GM12878 (cell line): ENCODE measurements around the gene MYO9B. TPM values are rescaled to one million over a fixed set of nuclear protein-coding genes. Genes with fewer than 3 reads are reported as not detected.

Experiments
- CHD1 ChIP-seq: IDR thresholded peaks from 2 replicates; pipeline ENCODE4 v1.6.1; 2012; ENCODE audit warnings: low read depth, low read length, improper control_type of control experiment
- CHD4 ChIP-seq: fragments of 200-600 bp; sonication (generic); IDR thresholded peaks from 2 replicates; pipeline ENCODE4 v1.6.1; 2016; ENCODE audit warnings: mild to moderate bottlenecking
- ETV6 ChIP-seq, 2 experiments: fragments of 450-650 bp in 1 of 2; IDR thresholded peaks in 1 of 2; conservative IDR thresholded peaks in 1 of 2; 2 replicates each; pipeline ENCODE4 v1.6.1; 2014; ENCODE audit warnings: antibody characterized with exemption in 1 of 2, borderline replicate concordance in 1 of 2, low read depth in 1 of 2, mild to moderate bottlenecking in 1 of 2, moderate library complexity in 1 of 2
- FOS ChIP-seq: IDR thresholded peaks from 3 replicates; pipeline ENCODE4 v1.6.1; 2011; ENCODE audit warnings: borderline replicate concordance; ENCODE audit not compliant: insufficient read length; ENCODE audit errors: extremely low read depth
- IKZF2 ChIP-seq, 2 experiments: fragments of 450-650 bp; IDR thresholded peaks; 2 replicates each; pipeline ENCODE4 v1.6.1; 2017; ENCODE audit warnings: mild to moderate bottlenecking in 2 of 2, moderate library complexity in 2 of 2
- IRF4 ChIP-seq: IDR thresholded peaks from 2 replicates; pipeline ENCODE4 v1.6.1; 2011; ENCODE audit warnings: low read depth, low read length
- KAT2A ChIP-seq: conservative IDR thresholded peaks from 2 replicates; pipeline ENCODE4 v1.6.1; 2011; ENCODE audit warnings: low read depth, low read length; ENCODE audit not compliant: control insufficient read depth
- KLF5 ChIP-seq: fragments of 450-650 bp; IDR thresholded peaks from 2 replicates; pipeline ENCODE4 v1.6.1; 2014; ENCODE audit warnings: mild to moderate bottlenecking; ENCODE audit not compliant: partially characterized antibody
- LARP7 ChIP-seq: fragments of 450-650 bp; IDR thresholded peaks from 2 replicates; pipeline ENCODE4 v1.6.1; 2017; ENCODE audit warnings: mild to moderate bottlenecking
- MEF2A ChIP-seq: IDR thresholded peaks from 2 replicates; pipeline ENCODE4 v1.6.1; 2011; ENCODE audit warnings: low read depth, mild to moderate bottlenecking, low read length, moderate library complexity; ENCODE audit not compliant: insufficient read depth
- MYC ChIP-seq: IDR thresholded peaks from 2 replicates; pipeline ENCODE4 v1.6.1; 2011; ENCODE audit warnings: mild to moderate bottlenecking, low read length, moderate library complexity, inconsistent platforms; ENCODE audit not compliant: insufficient read depth, insufficient replicate concordance, insufficient read length, severe bottlenecking
- PAX5 ChIP-seq: IDR thresholded peaks from 2 replicates; pipeline ENCODE4 v1.6.1; 2011; ENCODE audit warnings: low read depth, low read length, borderline replicate concordance
- POLR2A ChIP-seq: IDR thresholded peaks from 2 replicates; pipeline ENCODE4 v1.6.1; 2011; ENCODE audit warnings: low read depth, mild to moderate bottlenecking, low read length
- POLR2AphosphoS5 ChIP-seq: IDR thresholded peaks from 2 replicates; pipeline ENCODE4 v1.6.1; 2011; ENCODE audit warnings: mild to moderate bottlenecking, low read length, inconsistent platforms
- RBBP5 ChIP-seq: fragments of 200-600 bp; sonication (generic); conservative IDR thresholded peaks from 2 replicates; pipeline ENCODE4 v1.6.1; 2016
- RCOR1 ChIP-seq: conservative IDR thresholded peaks from 2 replicates; pipeline ENCODE4 v1.6.1; 2012; ENCODE audit warnings: low read depth, low read length, improper control_type of control experiment
- RFX5 ChIP-seq: IDR thresholded peaks from 2 replicates; pipeline ENCODE4 v1.6.1; 2011; ENCODE audit warnings: low read depth, low read length, improper control_type of control experiment
- SMAD5 ChIP-seq: IDR thresholded peaks from 2 replicates; pipeline ENCODE4 v1.6.1; 2016; ENCODE audit warnings: antibody characterized with exemption, low read depth
- SMARCA5 ChIP-seq: fragments of 450-650 bp; IDR thresholded peaks from 2 replicates; pipeline ENCODE4 v1.6.1; 2017; ENCODE audit warnings: mild to moderate bottlenecking
- TCF12 ChIP-seq: IDR thresholded peaks from 2 replicates; pipeline ENCODE4 v1.6.1; 2011; ENCODE audit warnings: low read depth, mild to moderate bottlenecking, low read length
- ZNF217 ChIP-seq: fragments of 450-650 bp; IDR thresholded peaks from 2 replicates; pipeline ENCODE4 v1.6.1; 2017; ENCODE audit warnings: antibody characterized with exemption, mild to moderate bottlenecking
- ZNF24 ChIP-seq: fragments of 450-650 bp; IDR thresholded peaks from 2 replicates; pipeline ENCODE4 v1.6.1; 2017; ENCODE audit warnings: antibody characterized with exemption, mild to moderate bottlenecking
- polyA plus RNA-seq, 11 experiments: library from polyadenylated mRNA; depleted of rRNA in 4 of 11; unstranded in 6 of 11; stranded (reverse) in 5 of 11; fragments of >200 nt; fragmentation: Nextera tagmentation in 4 of 11; fragmentation: Illumina TruSeq in 1 of 11; extraction: Ambion mirVana in 4 of 11; extraction: Trizol in 1 of 11; gene quantifications; 1 replicate in 1 of 11; 2 replicates in 10 of 11; pipeline versions ENCODE4 v1.2.1 to v1.2.3, GENCODE V29; 2011 to 2016; ENCODE audit warnings: inconsistent platforms in 2 of 11, missing spikeins in 2 of 11, low read depth in 1 of 11
- total RNA-seq, 4 experiments: library from RNA; depleted of rRNA in 3 of 4; stranded (reverse); fragments of >200 nt in 3 of 4; fragmentation: Illumina TruSeq in 1 of 4; extraction: Trizol in 1 of 4; gene quantifications; 2 replicates each; pipeline versions ENCODE4 v1.2.1 to v1.2.3, GENCODE V29; 2013 to 2021
- TF ChIP-seq, protein P1 (sequence below): IDR thresholded peaks from 2 replicates; pipeline ENCODE4 v1.6.1; 2012; ENCODE audit warnings: improper control_type of control experiment, low read depth, low read length; ENCODE audit not compliant: insufficient replicate concordance
- TF ChIP-seq, protein P2 (sequence below): fragments of 450-650 bp; IDR thresholded peaks from 2 replicates; pipeline ENCODE4 v1.6.1; 2017; ENCODE audit warnings: antibody characterized with exemption, mild to moderate bottlenecking, moderate library complexity

Gene MYO9B
- total and polyA plus RNA-seq, 10 of the 15 experiments (the other 5 are each of a cell fraction or from before 2014, with no cell fraction given) = 5.4 to 165 (median 45.8) TPM

DNA sequence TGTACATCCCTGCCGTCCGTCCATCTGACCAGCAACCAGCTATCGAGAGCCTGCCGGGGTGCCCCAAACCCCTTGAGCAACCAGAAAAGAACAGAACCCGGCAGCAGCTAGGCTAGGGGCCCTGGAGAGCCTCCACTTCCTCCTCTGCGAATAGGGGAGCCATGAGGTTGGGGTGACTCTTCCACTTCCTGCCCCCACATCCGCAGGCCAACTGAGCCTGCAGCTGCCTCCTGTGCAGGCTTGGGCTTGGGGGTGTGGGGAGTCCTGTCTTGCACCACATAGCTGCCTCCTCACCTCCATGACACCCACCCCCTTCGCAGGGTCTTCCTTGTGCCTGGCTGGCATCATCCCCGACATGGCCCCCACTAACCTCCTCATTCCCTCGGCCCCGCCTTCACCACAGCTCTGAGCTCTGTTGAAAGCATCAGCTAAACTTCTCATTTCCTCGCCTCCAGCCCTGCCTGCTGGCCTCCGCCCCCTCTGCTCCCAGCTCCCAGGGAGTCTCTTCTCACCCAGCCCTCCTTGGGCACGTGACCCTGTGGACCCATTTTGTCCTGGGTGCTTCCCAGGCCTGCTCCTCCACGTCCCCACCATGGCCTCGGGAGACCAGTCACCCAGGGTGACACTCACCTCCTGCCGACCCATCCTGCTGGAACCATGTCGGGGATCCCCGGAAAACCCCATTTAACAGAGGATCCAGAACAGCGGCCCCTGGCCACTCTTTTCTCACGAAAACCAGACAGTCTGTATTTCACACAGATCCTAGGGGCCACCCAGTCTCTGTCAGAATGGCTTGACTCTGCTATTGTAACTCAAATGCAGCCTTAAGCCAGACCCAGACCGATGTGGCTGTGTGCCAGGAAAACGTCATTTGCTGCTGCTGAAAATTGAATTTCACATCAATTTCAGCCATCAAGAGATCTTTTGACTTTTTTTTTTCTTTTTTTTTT is 50.4 kb downstream of the MYO9B start (continued):
- TF ChIP-seq MEF2A = peak; percentile 53; the same call in 1 of the 2 replicates
- no peak for TF ChIP-seq CHD4
- TF ChIP-seq SMARCA5 = peak; percentile 82; the same call in 1 of the 2 replicates
- no peak for TF ChIP-seq ZNF217
- TF ChIP-seq CHD1 = no peak
- TF ChIP-seq RBBP5 = no peak; the same call in 1 of the 2 replicates
- no peak for TF ChIP-seq RFX5
- TF ChIP-seq FOS = no peak
- TF ChIP-seq SMAD5 = peak; percentile 4; the same call in 1 of the 2 replicates
- TF ChIP-seq IRF4 = no peak; the same call in 1 of the 2 replicates
- peak; percentile 87 for TF ChIP-seq TCF12
- TF ChIP-seq KAT2A = no peak
- peak in 1 of 2 experiments; percentile 92; a peak in 2 of 4 replicates for TF ChIP-seq ETV6 (conservative IDR thresholded peaks at IDR 0.05 in 1 of 2, IDR thresholded peaks at IDR 0.05 in 1 of 2; ENCODE audit: borderline replicate concordance in 1 of 2, low read depth in 1 of 2)
- TF ChIP-seq IKZF2 (IDR thresholded peaks at IDR 0.05) = peak; percentile 94 to 96
- TF ChIP-seq POLR2AphosphoS5 = peak; percentile 87
- TF ChIP-seq MYC = peak; percentile 83
- TF ChIP-seq, protein P1, sequence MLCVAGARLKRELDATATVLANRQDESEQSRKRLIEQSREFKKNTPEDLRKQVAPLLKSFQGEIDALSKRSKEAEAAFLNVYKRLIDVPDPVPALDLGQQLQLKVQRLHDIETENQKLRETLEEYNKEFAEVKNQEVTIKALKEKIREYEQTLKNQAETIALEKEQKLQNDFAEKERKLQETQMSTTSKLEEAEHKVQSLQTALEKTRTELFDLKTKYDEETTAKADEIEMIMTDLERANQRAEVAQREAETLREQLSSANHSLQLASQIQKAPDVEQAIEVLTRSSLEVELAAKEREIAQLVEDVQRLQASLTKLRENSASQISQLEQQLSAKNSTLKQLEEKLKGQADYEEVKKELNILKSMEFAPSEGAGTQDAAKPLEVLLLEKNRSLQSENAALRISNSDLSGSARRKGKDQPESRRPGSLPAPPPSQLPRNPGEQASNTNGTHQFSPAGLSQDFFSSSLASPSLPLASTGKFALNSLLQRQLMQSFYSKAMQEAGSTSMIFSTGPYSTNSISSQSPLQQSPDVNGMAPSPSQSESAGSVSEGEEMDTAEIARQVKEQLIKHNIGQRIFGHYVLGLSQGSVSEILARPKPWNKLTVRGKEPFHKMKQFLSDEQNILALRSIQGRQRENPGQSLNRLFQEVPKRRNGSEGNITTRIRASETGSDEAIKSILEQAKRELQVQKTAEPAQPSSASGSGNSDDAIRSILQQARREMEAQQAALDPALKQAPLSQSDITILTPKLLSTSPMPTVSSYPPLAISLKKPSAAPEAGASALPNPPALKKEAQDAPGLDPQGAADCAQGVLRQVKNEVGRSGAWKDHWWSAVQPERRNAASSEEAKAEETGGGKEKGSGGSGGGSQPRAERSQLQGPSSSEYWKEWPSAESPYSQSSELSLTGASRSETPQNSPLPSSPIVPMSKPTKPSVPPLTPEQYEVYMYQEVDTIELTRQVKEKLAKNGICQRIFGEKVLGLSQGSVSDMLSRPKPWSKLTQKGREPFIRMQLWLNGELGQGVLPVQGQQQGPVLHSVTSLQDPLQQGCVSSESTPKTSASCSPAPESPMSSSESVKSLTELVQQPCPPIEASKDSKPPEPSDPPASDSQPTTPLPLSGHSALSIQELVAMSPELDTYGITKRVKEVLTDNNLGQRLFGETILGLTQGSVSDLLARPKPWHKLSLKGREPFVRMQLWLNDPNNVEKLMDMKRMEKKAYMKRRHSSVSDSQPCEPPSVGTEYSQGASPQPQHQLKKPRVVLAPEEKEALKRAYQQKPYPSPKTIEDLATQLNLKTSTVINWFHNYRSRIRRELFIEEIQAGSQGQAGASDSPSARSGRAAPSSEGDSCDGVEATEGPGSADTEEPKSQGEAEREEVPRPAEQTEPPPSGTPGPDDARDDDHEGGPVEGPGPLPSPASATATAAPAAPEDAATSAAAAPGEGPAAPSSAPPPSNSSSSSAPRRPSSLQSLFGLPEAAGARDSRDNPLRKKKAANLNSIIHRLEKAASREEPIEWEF = peak; percentile 90
- TF ChIP-seq, protein P2, sequence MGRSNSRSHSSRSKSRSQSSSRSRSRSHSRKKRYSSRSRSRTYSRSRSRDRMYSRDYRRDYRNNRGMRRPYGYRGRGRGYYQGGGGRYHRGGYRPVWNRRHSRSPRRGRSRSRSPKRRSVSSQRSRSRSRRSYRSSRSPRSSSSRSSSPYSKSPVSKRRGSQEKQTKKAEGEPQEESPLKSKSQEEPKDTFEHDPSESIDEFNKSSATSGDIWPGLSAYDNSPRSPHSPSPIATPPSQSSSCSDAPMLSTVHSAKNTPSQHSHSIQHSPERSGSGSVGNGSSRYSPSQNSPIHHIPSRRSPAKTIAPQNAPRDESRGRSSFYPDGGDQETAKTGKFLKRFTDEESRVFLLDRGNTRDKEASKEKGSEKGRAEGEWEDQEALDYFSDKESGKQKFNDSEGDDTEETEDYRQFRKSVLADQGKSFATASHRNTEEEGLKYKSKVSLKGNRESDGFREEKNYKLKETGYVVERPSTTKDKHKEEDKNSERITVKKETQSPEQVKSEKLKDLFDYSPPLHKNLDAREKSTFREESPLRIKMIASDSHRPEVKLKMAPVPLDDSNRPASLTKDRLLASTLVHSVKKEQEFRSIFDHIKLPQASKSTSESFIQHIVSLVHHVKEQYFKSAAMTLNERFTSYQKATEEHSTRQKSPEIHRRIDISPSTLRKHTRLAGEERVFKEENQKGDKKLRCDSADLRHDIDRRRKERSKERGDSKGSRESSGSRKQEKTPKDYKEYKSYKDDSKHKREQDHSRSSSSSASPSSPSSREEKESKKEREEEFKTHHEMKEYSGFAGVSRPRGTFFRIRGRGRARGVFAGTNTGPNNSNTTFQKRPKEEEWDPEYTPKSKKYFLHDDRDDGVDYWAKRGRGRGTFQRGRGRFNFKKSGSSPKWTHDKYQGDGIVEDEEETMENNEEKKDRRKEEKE = no peak
- TF ChIP-seq RCOR1 = no peak
- peak; percentile 66 for TF ChIP-seq LARP7
- TF ChIP-seq KLF5 = peak; percentile 64
- peak; percentile 89 for TF ChIP-seq PAX5
- no peak for TF ChIP-seq ZNF24
- peak; percentile 79 for TF ChIP-seq POLR2A
